K562 (cell line): ENCODE data around the gene SPTAN1. TPM values are rescaled to one million over a fixed set of nuclear protein-coding genes. Genes with fewer than 3 reads are reported as not detected.

ENCODE experiments used
- ATAC-seq: fragments of 200-7000 bp; cut with Tn5 transposase; 3 replicates; pipeline ENCODE4 v1.9.1; 2020; ENCODE audit warnings: moderate library complexity
- BruUV-seq: library from RNA; stranded (reverse); fragments of 400-500 nt; replicated peaks from 2 replicates; lab custom pipeline; 2021; lab: Mats Ljungman, UMichigan
- CTCF ChIA-PET: fragments of 300-600 bp; formaldehyde crosslinking; extraction: SDS; loops from one replicate; lab custom pipeline; 2021; ENCODE audit warnings: low intra/inter-chr PET ratio; lab: Yijun Ruan, JAX
- POLR2A ChIA-PET: fragments of 300-600, 350-650 bp; sonication (Branson Sonifier 250); formaldehyde crosslinking; extraction: SDS; loops from one replicate; lab custom pipeline; 2021; ENCODE audit warnings: antibody characterized with exemption, inconsistent platforms; lab: Yijun Ruan, JAX
- DNase-seq, 4 experiments: peaks; one replicate each; pipeline versions ENCODE4 v3.0.0 to v3.0.0-alpha.2; 2011 to 2018; ENCODE audit warnings: low spot score in 3 of 4, mixed read lengths in 3 of 4; ENCODE audit errors: extremely low read depth in 1 of 4
- FAIRE-seq: peaks from 2 replicates; lab custom pipeline; 2011; peaks lifted over from hg19 to GRCh38; lab: Jason Lieb, UNC
- H2AFZ ChIP-seq: 2 replicates; pipeline ENCODE4 v1.6.0; 2011; ENCODE audit warnings: low read depth, low read length, control low read depth, inconsistent platforms
- H3K27ac ChIP-seq: fragments of 200-600 bp; 3 replicates; pipeline ENCODE4 v1.8.0; 2011; ENCODE audit warnings: low read depth, mild to moderate bottlenecking, control low read depth, inconsistent platforms, low read length, moderate library complexity, mixed read lengths; ENCODE audit errors: extremely low read depth
- H3K27me3 ChIP-seq, 2 experiments: fragments of 300-600 bp in 1 of 2; 2 replicates in 1 of 2; 3 replicates in 1 of 2; pipeline versions ENCODE4 v1.6.0 to v1.8.0; 2011; ENCODE audit warnings: inconsistent platforms in 2 of 2, low read length in 2 of 2, mild to moderate bottlenecking in 1 of 2, mixed read lengths in 1 of 2, moderate library complexity in 1 of 2; ENCODE audit not compliant: control insufficient read depth in 2 of 2, insufficient read depth in 2 of 2
- H3K36me3 ChIP-seq: fragments of 300-600 bp; 3 replicates; pipeline ENCODE4 v1.8.0; 2011; ENCODE audit warnings: mild to moderate bottlenecking, low read length, inconsistent platforms; ENCODE audit not compliant: control insufficient read depth, insufficient read depth
- H3K4me1 ChIP-seq, 2 experiments: fragments of 200-600 bp in 1 of 2; replicated peaks in 1 of 2; 2 replicates in 1 of 2; 3 replicates in 1 of 2; pipeline versions ENCODE4 v1.5.1 to v1.8.0; 2011; ENCODE audit warnings: inconsistent platforms in 2 of 2, low read length in 2 of 2, mild to moderate bottlenecking in 1 of 2, mixed read lengths in 1 of 2, moderate library complexity in 1 of 2; ENCODE audit not compliant: control insufficient read depth in 2 of 2, insufficient read depth in 2 of 2
- H3K4me2 ChIP-seq: 2 replicates; pipeline ENCODE4 v1.6.1; 2011; ENCODE audit warnings: low read length, control low read depth, inconsistent platforms, mixed read lengths; ENCODE audit not compliant: insufficient read depth
- H3K4me3 ChIP-seq: fragments of 200-600 bp; sonication (generic), shearing (Covaris generic); 2 replicates; pipeline ENCODE4 v1.5.1; 2016; ENCODE audit warnings: control low read depth, inconsistent platforms
- H3K79me2 ChIP-seq: fragments of 200-600 bp; 3 replicates; pipeline ENCODE4 v1.8.0; 2011; ENCODE audit warnings: low read length, inconsistent platforms; ENCODE audit not compliant: control insufficient read depth, insufficient read depth
- H3K9ac ChIP-seq, 2 experiments: 2 replicates each; pipeline versions ENCODE4 v1.6.0 to v1.6.1; 2011; ENCODE audit warnings: low read depth in 2 of 2, low read length in 2 of 2, control low read depth in 1 of 2, inconsistent platforms in 1 of 2, mild to moderate bottlenecking in 1 of 2, mixed read lengths in 1 of 2; ENCODE audit not compliant: insufficient read depth in 1 of 2
- H3K9me1 ChIP-seq: one replicate; pipeline ENCODE4 v1.6.0; 2011; ENCODE audit warnings: inconsistent platforms, mild to moderate bottlenecking, low read length, moderate library complexity; ENCODE audit not compliant: control insufficient read depth, insufficient read depth
- H3K9me3 ChIP-seq: replicated peaks from 2 replicates; pipeline ENCODE4 v1.5.1; 2011; ENCODE audit warnings: low read depth, low read length, inconsistent platforms; ENCODE audit not compliant: control insufficient read depth, insufficient read depth
- H4K20me1 ChIP-seq: replicated peaks from 2 replicates; pipeline ENCODE4 v1.6.1; 2011; ENCODE audit warnings: low read length, inconsistent platforms, mixed read lengths; ENCODE audit not compliant: control insufficient read depth, insufficient read depth
- SMARCE1 ChIP-seq: fragments of 450-650 bp; IDR thresholded peaks from 2 replicates; pipeline ENCODE4 v1.7.1; 2016; ENCODE audit warnings: mild to moderate bottlenecking
- WGBS: fragments of 100-300 bp; shearing (Covaris generic); methylation state at CpG from one replicate; pipeline ENCODE4 v1.1.6; 2016; ENCODE audit warnings: low coverage, mixed read lengths; ENCODE audit not compliant: insufficient coverage; ENCODE audit errors: missing lambda C conversion rate; 5-methylcytosine and 5-hydroxymethylcytosine counted together
- in situ Hi-C: fragments of 300-500 bp; cut with MboI; formaldehyde crosslinking; loops from 4 replicates; pipeline ENCODE4 v1.15.0; 2018; ENCODE audit warnings: inconsistent platforms, mixed read lengths
- intact Hi-C: fragments of 100-400 bp; cut with micrococcal nuclease; formaldehyde crosslinking; loops from 2 replicates; pipeline ENCODE4 v1.14.2; 2022
- polyA plus RNA-seq, 8 experiments: library from polyadenylated mRNA; depleted of rRNA in 4 of 8; stranded (reverse) in 5 of 8; unstranded in 3 of 8; fragments of >200 nt; fragmentation: Nextera tagmentation in 2 of 8; fragmentation: Illumina TruSeq in 1 of 8; extraction: Ambion mirVana in 2 of 8; extraction: Trizol in 1 of 8; gene quantifications; 2 replicates each; pipeline versions ENCODE4 v1.2.1 to v1.2.3, GENCODE V29; 2011 to 2014; ENCODE audit warnings: inconsistent platforms in 1 of 8, missing spikeins in 1 of 8
- small RNA-seq: library from RNA; depleted of rRNA; stranded (forward); fragments of <200 nt; gene quantifications from one replicate; pipeline ENCODE3, GENCODE V24; 2014
- total RNA-seq, 7 experiments: library from RNA; depleted of rRNA in 6 of 7; stranded (reverse); fragments of >200 nt in 6 of 7; fragmentation: Illumina TruSeq in 2 of 7; extraction: Trizol in 2 of 7; gene quantifications; 2 replicates each; pipeline versions ENCODE4 v1.2.1 to v1.2.3, GENCODE V29; 2011 to 2021; ENCODE audit warnings: low replicate concordance in 1 of 7
- TF ChIP-seq, protein P1 (sequence below), 2 experiments: fragments of 450-650 bp; IDR thresholded peaks; 2 replicates each; pipeline ENCODE4 v1.6.1; 2016

SPTAN1 gene
- total and polyA plus RNA-seq, 9 of the 15 experiments (the other 6 are each of a cell fraction or from before 2014, with no cell fraction given) = 1.5 to 13.5 (median 6.8) TPM

DNA sequence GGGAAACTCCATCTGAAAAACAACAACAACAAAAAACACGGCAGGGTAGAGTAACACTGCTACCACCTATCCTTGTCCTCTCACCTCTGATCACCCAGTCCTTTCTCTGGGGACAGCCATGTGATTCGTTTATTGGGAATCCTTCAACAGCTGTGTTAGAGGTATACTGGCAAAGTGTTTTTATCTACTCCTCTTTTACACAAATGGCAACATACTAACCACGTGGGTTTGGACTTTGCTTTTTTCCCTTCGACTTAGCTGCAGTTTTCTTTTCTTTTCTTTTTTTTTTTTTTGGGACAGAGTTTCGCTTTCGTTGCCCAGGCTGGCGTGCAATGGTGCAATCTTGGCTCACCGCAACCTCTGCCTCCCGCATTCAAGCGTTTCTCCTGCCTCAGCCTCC lies 125.4 kb downstream of the SPTAN1 start:
- POLR2A ChIA-PET = interaction anchor here (0.5 to 3.5 kb wide), 5 partner anchors 9 to 1334 kb away, joined by 3 to 17 read pairs (median 3); no protein-coding TSS in a partner anchor
- CTCF ChIA-PET = no interaction called here

More for the DNA sequence above, 125.4 kb downstream of the SPTAN1 start:
- H3K27me3 ChIP-seq = no peaks in the 10 kb centered on the region
- no peaks in the 10 kb centered on the region for H3K79me2 ChIP-seq
- no peak overlapping the region for H3K27ac ChIP-seq
- ATAC-seq = peak; percentile 20; the same call in 2 of the 3 replicates
- peaks cover 2 to 11% of the 10 kb centered on the region in 2 experiments; a peak in 2 of 5 replicates for H3K4me1 ChIP-seq
- DNase-seq = peak in 2 of 4 experiments; percentile 10 to 19
- no peaks in the 10 kb centered on the region for H4K20me1 ChIP-seq
- intact Hi-C loops = no loop called here
- H3K9me1 ChIP-seq = no peaks in the 10 kb centered on the region
- TF ChIP-seq, protein P1, sequence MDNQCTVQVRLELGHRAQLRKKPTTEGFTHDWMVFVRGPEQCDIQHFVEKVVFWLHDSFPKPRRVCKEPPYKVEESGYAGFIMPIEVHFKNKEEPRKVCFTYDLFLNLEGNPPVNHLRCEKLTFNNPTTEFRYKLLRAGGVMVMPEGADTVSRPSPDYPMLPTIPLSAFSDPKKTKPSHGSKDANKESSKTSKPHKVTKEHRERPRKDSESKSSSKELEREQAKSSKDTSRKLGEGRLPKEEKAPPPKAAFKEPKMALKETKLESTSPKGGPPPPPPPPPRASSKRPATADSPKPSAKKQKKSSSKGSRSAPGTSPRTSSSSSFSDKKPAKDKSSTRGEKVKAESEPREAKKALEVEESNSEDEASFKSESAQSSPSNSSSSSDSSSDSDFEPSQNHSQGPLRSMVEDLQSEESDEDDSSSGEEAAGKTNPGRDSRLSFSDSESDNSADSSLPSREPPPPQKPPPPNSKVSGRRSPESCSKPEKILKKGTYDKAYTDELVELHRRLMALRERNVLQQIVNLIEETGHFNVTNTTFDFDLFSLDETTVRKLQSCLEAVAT (IDR thresholded peaks at IDR 0.05) = 0 out of 4 replicates have a peak, but pooled peaks of 1 of the 2 experiments have one; percentile 31
- no peak for TF ChIP-seq SMARCE1
- TF ChIP-seq, all 486 proteins: peak for 1
- in situ Hi-C loops = no loop called here
- no peaks in the 10 kb centered on the region for H3K9me3 ChIP-seq
- WGBS = 28% methylated on average over 5 of the region's 10 CpGs
- no TSS peak for BruUV-seq
- no peaks in the 10 kb centered on the region for H3K36me3 ChIP-seq
- FAIRE-seq = no peak
- peak overlapping the region in 1 of 2 experiments; percentile 76; a peak in 1 of 4 replicates for H3K9ac ChIP-seq
- 0 out of 2 replicates have a peak overlapping the region, but pooled peaks have one; percentile 19 for H3K4me2 ChIP-seq
- H2AFZ ChIP-seq = peak overlapping the region; percentile 73
- H3K4me3 ChIP-seq = no peak overlapping the region

Small RNA genes within 50 kb of the gene (small RNA-seq; reads per million reads assigned to genes)
- gene RNU7-171P = not detected

Other genes starting within 250 kb of the SPTAN1 start
Only the 7 nearest of the 13 such genes appear.
- gene CERCAM, start 131.7 kb upstream of the SPTAN1 start, total RNA-seq (2014; rRNA removed) = 18.0 and 20.6 TPM in 2 replicates
- 4.2 and 5.0 TPM in 2 replicates for gene CERCAM, start 131.7 kb upstream of the SPTAN1 start, total RNA-seq (2014; rRNA removed; fragmentation: Illumina TruSeq; extraction: Trizol)
- 18.3 and 19.0 TPM in 2 replicates for gene CERCAM, start 131.7 kb upstream of the SPTAN1 start, total RNA-seq (2015; rRNA removed; fragmentation: Illumina TruSeq; extraction: Trizol)
- 22.2 and 24.0 TPM in 2 replicates for gene CERCAM, start 131.7 kb upstream of the SPTAN1 start, total RNA-seq (2021)
- 18.8 and 39.4 TPM in 2 replicates for gene CERCAM, start 131.7 kb upstream of the SPTAN1 start, polyA plus RNA-seq (2011; rRNA removed)
- gene CERCAM, start 131.7 kb upstream of the SPTAN1 start, polyA plus RNA-seq (2014; fragmentation: Illumina TruSeq; extraction: Trizol) = 10.5 and 14.0 TPM in 2 replicates
- gene CERCAM, start 131.7 kb upstream of the SPTAN1 start, polyA plus RNA-seq (2014; fragmentation: Nextera tagmentation; extraction: Ambion mirVana) = 1 to 10 TPM in 1 of 2 experiments, under 1 TPM in 1; 0.75 to 1.3 TPM
- gene CERCAM, start 131.7 kb upstream of the SPTAN1 start, polyA plus RNA-seq (2014; rRNA removed) = 21.9 and 26.4 TPM in 2 replicates
- gene ODF2, start 96.6 kb upstream of the SPTAN1 start, total RNA-seq (2014; rRNA removed) = 73.7 and 76.5 TPM in 2 replicates
- gene ODF2, start 96.6 kb upstream of the SPTAN1 start, total RNA-seq (2014; rRNA removed; fragmentation: Illumina TruSeq; extraction: Trizol) = 54.1 and 56.9 TPM in 2 replicates
- gene ODF2, start 96.6 kb upstream of the SPTAN1 start, total RNA-seq (2015; rRNA removed; fragmentation: Illumina TruSeq; extraction: Trizol) = 70.1 and 71.3 TPM in 2 replicates
- gene ODF2, start 96.6 kb upstream of the SPTAN1 start, total RNA-seq (2021) = 61.9 and 71.6 TPM in 2 replicates
- gene ODF2, start 96.6 kb upstream of the SPTAN1 start, polyA plus RNA-seq (2011; rRNA removed) = 23.1 and 33.2 TPM in 2 replicates
- 79.3 and 83.2 TPM in 2 replicates for gene ODF2, start 96.6 kb upstream of the SPTAN1 start, polyA plus RNA-seq (2014; fragmentation: Illumina TruSeq; extraction: Trizol)
- gene ODF2, start 96.6 kb upstream of the SPTAN1 start, polyA plus RNA-seq (2014; fragmentation: Nextera tagmentation; extraction: Ambion mirVana) = 10 to 100 TPM; 16.5 to 69.7 TPM
- gene ODF2, start 96.6 kb upstream of the SPTAN1 start, polyA plus RNA-seq (2014; rRNA removed) = 46.7 and 52.3 TPM in 2 replicates
- 37.6 and 39.2 TPM in 2 replicates for gene GLE1, start 47.9 kb upstream of the SPTAN1 start, total RNA-seq (2014; rRNA removed)
- 37.7 and 40.7 TPM in 2 replicates for gene GLE1, start 47.9 kb upstream of the SPTAN1 start, total RNA-seq (2014; rRNA removed; fragmentation: Illumina TruSeq; extraction: Trizol)
- gene GLE1, start 47.9 kb upstream of the SPTAN1 start, total RNA-seq (2015; rRNA removed; fragmentation: Illumina TruSeq; extraction: Trizol) = 37.6 and 42.7 TPM in 2 replicates
- 35.0 and 37.1 TPM in 2 replicates for gene GLE1, start 47.9 kb upstream of the SPTAN1 start, total RNA-seq (2021)
- 39.1 and 44.8 TPM in 2 replicates for gene GLE1, start 47.9 kb upstream of the SPTAN1 start, polyA plus RNA-seq (2011; rRNA removed)
- 38.5 and 41.8 TPM in 2 replicates for gene GLE1, start 47.9 kb upstream of the SPTAN1 start, polyA plus RNA-seq (2014; fragmentation: Illumina TruSeq; extraction: Trizol)
- 10 to 100 TPM; 15.9 to 19.8 TPM for gene GLE1, start 47.9 kb upstream of the SPTAN1 start, polyA plus RNA-seq (2014; fragmentation: Nextera tagmentation; extraction: Ambion mirVana)
- gene GLE1, start 47.9 kb upstream of the SPTAN1 start, polyA plus RNA-seq (2014; rRNA removed) = 28.8 and 32.5 TPM in 2 replicates
- 249 and 283 TPM in 2 replicates for gene DYNC2I2, start 104.3 kb downstream of the SPTAN1 start, total RNA-seq (2014; rRNA removed)
- 16.0 and 21.6 TPM in 2 replicates for gene DYNC2I2, start 104.3 kb downstream of the SPTAN1 start, total RNA-seq (2014; rRNA removed; fragmentation: Illumina TruSeq; extraction: Trizol)
- gene DYNC2I2, start 104.3 kb downstream of the SPTAN1 start, total RNA-seq (2015; rRNA removed; fragmentation: Illumina TruSeq; extraction: Trizol) = 69.5 and 71.3 TPM in 2 replicates
- 131 and 144 TPM in 2 replicates for gene DYNC2I2, start 104.3 kb downstream of the SPTAN1 start, total RNA-seq (2021)
- 70.0 and 85.8 TPM in 2 replicates for gene DYNC2I2, start 104.3 kb downstream of the SPTAN1 start, polyA plus RNA-seq (2011; rRNA removed)
- 36.3 and 76.9 TPM in 2 replicates for gene DYNC2I2, start 104.3 kb downstream of the SPTAN1 start, polyA plus RNA-seq (2014; fragmentation: Illumina TruSeq; extraction: Trizol)
- 1 to 10 TPM; 1.5 to 2.3 TPM for gene DYNC2I2, start 104.3 kb downstream of the SPTAN1 start, polyA plus RNA-seq (2014; fragmentation: Nextera tagmentation; extraction: Ambion mirVana)
- 165 and 184 TPM in 2 replicates for gene DYNC2I2, start 104.3 kb downstream of the SPTAN1 start, polyA plus RNA-seq (2014; rRNA removed)
- gene SET, start 136.6 kb downstream of the SPTAN1 start, total RNA-seq (2014; rRNA removed) = 887 and 1,071 TPM in 2 replicates
- 1,328 and 1,534 TPM in 2 replicates for gene SET, start 136.6 kb downstream of the SPTAN1 start, total RNA-seq (2014; rRNA removed; fragmentation: Illumina TruSeq; extraction: Trizol)
- gene SET, start 136.6 kb downstream of the SPTAN1 start, total RNA-seq (2015; rRNA removed; fragmentation: Illumina TruSeq; extraction: Trizol) = 1,335 and 1,447 TPM in 2 replicates
- gene SET, start 136.6 kb downstream of the SPTAN1 start, total RNA-seq (2021) = 840 and 907 TPM in 2 replicates
- 308 and 520 TPM in 2 replicates for gene SET, start 136.6 kb downstream of the SPTAN1 start, polyA plus RNA-seq (2011; rRNA removed)
- gene SET, start 136.6 kb downstream of the SPTAN1 start, polyA plus RNA-seq (2014; fragmentation: Illumina TruSeq; extraction: Trizol) = 886 and 1,006 TPM in 2 replicates
- gene SET, start 136.6 kb downstream of the SPTAN1 start, polyA plus RNA-seq (2014; fragmentation: Nextera tagmentation; extraction: Ambion mirVana) = 100 to 1,000 TPM; 404 to 534 TPM
- 609 and 622 TPM in 2 replicates for gene SET, start 136.6 kb downstream of the SPTAN1 start, polyA plus RNA-seq (2014; rRNA removed)
- gene PKN3, start 149.9 kb downstream of the SPTAN1 start, total RNA-seq (2014; rRNA removed) = 29.4 and 42.4 TPM in 2 replicates
- gene PKN3, start 149.9 kb downstream of the SPTAN1 start, total RNA-seq (2014; rRNA removed; fragmentation: Illumina TruSeq; extraction: Trizol) = 10.6 and 16.2 TPM in 2 replicates
- 17.5 and 19.7 TPM in 2 replicates for gene PKN3, start 149.9 kb downstream of the SPTAN1 start, total RNA-seq (2015; rRNA removed; fragmentation: Illumina TruSeq; extraction: Trizol)
- 40.3 and 41.3 TPM in 2 replicates for gene PKN3, start 149.9 kb downstream of the SPTAN1 start, total RNA-seq (2021)
- 24.5 and 25.4 TPM in 2 replicates for gene PKN3, start 149.9 kb downstream of the SPTAN1 start, polyA plus RNA-seq (2011; rRNA removed)
- gene PKN3, start 149.9 kb downstream of the SPTAN1 start, polyA plus RNA-seq (2014; fragmentation: Illumina TruSeq; extraction: Trizol) = 19.7 and 28.3 TPM in 2 replicates
- 1 to 10 TPM in 1 of 2 experiments, under 1 TPM in 1; 0.82 to 1.4 TPM for gene PKN3, start 149.9 kb downstream of the SPTAN1 start, polyA plus RNA-seq (2014; fragmentation: Nextera tagmentation; extraction: Ambion mirVana)
- gene PKN3, start 149.9 kb downstream of the SPTAN1 start, polyA plus RNA-seq (2014; rRNA removed) = 48.9 and 49.2 TPM in 2 replicates
- gene ZDHHC12, start 171.5 kb downstream of the SPTAN1 start, total RNA-seq (2014; rRNA removed) = 38.0 and 57.7 TPM in 2 replicates
- 1.1 and 1.9 TPM in 2 replicates for gene ZDHHC12, start 171.5 kb downstream of the SPTAN1 start, total RNA-seq (2014; rRNA removed; fragmentation: Illumina TruSeq; extraction: Trizol)
- gene ZDHHC12, start 171.5 kb downstream of the SPTAN1 start, total RNA-seq (2015; rRNA removed; fragmentation: Illumina TruSeq; extraction: Trizol) = 18.7 and 19.1 TPM in 2 replicates
- gene ZDHHC12, start 171.5 kb downstream of the SPTAN1 start, total RNA-seq (2021) = 28.7 and 30.3 TPM in 2 replicates
- gene ZDHHC12, start 171.5 kb downstream of the SPTAN1 start, polyA plus RNA-seq (2011; rRNA removed) = 13.8 and 24.8 TPM in 2 replicates
- 6.8 and 27.8 TPM in 2 replicates for gene ZDHHC12, start 171.5 kb downstream of the SPTAN1 start, polyA plus RNA-seq (2014; fragmentation: Illumina TruSeq; extraction: Trizol)
- gene ZDHHC12, start 171.5 kb downstream of the SPTAN1 start, polyA plus RNA-seq (2014; fragmentation: Nextera tagmentation; extraction: Ambion mirVana) = 1 to 10 TPM in 1 of 2 experiments, under 1 TPM in 1; 0.21 to 4.3 TPM
- gene ZDHHC12, start 171.5 kb downstream of the SPTAN1 start, polyA plus RNA-seq (2014; rRNA removed) = 31.7 TPM in 2 replicates